ENCODE results near the gene PELI2. TPM values are rescaled to one million over a fixed set of nuclear protein-coding genes. Genes with fewer than 3 reads are reported as not detected.

Gene PELI2
- total RNA-seq, 1 donor from 2014 or later: 33.7 TPM

- Mint-ChIP-seq H3K9me3 (no peaks in the 10 kb centered on the region), H3K27ac (no peak overlapping the region), H3K36me3 (no peaks in the 10 kb centered on the region), H3K4me1 (ENCODE audit: unreplicated experiment) (peaks cover 12% of the 10 kb centered on the region), H3K27me3 (no peaks in the 10 kb centered on the region), H3K4me3 (no peak overlapping the region)
- DNase-seq (ENCODE audit: extremely low spot score, unreplicated experiment): no peak
- TF ChIP-seq, protein P1, sequence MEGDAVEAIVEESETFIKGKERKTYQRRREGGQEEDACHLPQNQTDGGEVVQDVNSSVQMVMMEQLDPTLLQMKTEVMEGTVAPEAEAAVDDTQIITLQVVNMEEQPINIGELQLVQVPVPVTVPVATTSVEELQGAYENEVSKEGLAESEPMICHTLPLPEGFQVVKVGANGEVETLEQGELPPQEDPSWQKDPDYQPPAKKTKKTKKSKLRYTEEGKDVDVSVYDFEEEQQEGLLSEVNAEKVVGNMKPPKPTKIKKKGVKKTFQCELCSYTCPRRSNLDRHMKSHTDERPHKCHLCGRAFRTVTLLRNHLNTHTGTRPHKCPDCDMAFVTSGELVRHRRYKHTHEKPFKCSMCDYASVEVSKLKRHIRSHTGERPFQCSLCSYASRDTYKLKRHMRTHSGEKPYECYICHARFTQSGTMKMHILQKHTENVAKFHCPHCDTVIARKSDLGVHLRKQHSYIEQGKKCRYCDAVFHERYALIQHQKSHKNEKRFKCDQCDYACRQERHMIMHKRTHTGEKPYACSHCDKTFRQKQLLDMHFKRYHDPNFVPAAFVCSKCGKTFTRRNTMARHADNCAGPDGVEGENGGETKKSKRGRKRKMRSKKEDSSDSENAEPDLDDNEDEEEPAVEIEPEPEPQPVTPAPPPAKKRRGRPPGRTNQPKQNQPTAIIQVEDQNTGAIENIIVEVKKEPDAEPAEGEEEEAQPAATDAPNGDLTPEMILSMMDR (conservative IDR thresholded peaks at IDR 0.05): no peak
These were observed 216.2 kb downstream of the PELI2 start for GRCh38 chr14:56334458-56334857.

DNA sequence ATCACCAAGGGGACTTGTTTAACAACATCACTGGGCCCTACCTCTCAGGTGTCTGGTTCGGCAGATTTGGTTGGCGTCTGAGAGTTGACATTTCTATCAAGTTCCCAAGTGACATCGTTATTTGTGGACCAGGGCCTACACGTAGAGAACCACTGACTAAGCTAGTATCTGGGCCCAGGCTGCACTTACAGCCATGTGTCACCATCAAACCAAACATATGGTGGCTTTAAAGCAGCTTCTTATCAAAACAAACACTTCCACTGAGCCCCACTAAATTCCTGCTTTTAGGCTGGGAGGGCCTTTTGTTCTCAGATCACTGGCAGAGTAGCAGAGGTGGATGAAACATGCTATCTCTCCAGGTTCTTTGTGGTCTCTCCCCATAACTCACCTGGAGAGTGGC is 220.5 kb downstream of the PELI2 start:
- TF ChIP-seq, protein P1 (conservative IDR thresholded peaks at IDR 0.05): no peak
- Mint-ChIP-seq H3K4me1 (ENCODE audit: unreplicated experiment) (peaks cover 9% of the 10 kb centered on the region), H3K27ac (no peak overlapping the region), H3K9me3 (no peaks in the 10 kb centered on the region), H3K4me3 (no peak overlapping the region), H3K36me3 (no peaks in the 10 kb centered on the region), H3K27me3 (no peaks in the 10 kb centered on the region)
- DNase-seq (ENCODE audit: extremely low spot score, unreplicated experiment): no peak

GRCh38 chr14:56339855-56340701 is 221.9 kb downstream of the PELI2 start:
- peak overlapping the region; percentile 60 for H3K27ac Mint-ChIP-seq

GRCh38 chr14:56340932-56341331 is 222.7 kb downstream of the PELI2 start:
- no peak for DNase-seq (ENCODE audit: extremely low spot score, unreplicated experiment)
- Mint-ChIP-seq H3K27ac (no peak overlapping the region), H3K4me3 (no peak overlapping the region), H3K27me3 (no peaks in the 10 kb centered on the region), H3K4me1 (ENCODE audit: unreplicated experiment) (peaks cover 8% of the 10 kb centered on the region), H3K9me3 (no peaks in the 10 kb centered on the region), H3K36me3 (no peaks in the 10 kb centered on the region)
- TF ChIP-seq, protein P1 (conservative IDR thresholded peaks at IDR 0.05): no peak

More at GRCh38 chr14:56339855-56340701, 221.9 kb downstream of the PELI2 start:
- Mint-ChIP-seq H3K36me3 (no peaks in the 10 kb centered on the region), H3K4me3 (no peak overlapping the region), H3K4me1 (ENCODE audit: unreplicated experiment) (peaks cover 8% of the 10 kb centered on the region), H3K9me3 (no peaks in the 10 kb centered on the region), H3K27me3 (no peaks in the 10 kb centered on the region)
- DNase-seq (ENCODE audit: extremely low spot score, unreplicated experiment): no peak
- TF ChIP-seq, protein P1 (conservative IDR thresholded peaks at IDR 0.05): peak; percentile 78

- H3K36me3 Mint-ChIP-seq: no peaks in the 10 kb centered on the region
- DNase-seq (ENCODE audit: extremely low spot score, unreplicated experiment): no peak
- no peaks in the 10 kb centered on the region for H3K27me3 Mint-ChIP-seq
- no peaks in the 10 kb centered on the region for H3K9me3 Mint-ChIP-seq
- H3K27ac Mint-ChIP-seq: no peak overlapping the region
- H3K4me1 Mint-ChIP-seq (ENCODE audit: unreplicated experiment): peaks cover 8% of the 10 kb centered on the region
- TF ChIP-seq, protein P1 (conservative IDR thresholded peaks at IDR 0.05): no peak
- no peak overlapping the region for H3K4me3 Mint-ChIP-seq
These were observed 223.7 kb downstream of the PELI2 start for GRCh38 chr14:56341766-56342493.

Data from type B pancreatic cell (in vitro differentiated cells).